SK-N-MC (cell line): Measurements from ENCODE around the gene CAPN15.

Experiments
- EZH2 ChIP-seq: fragments of 200-600 bp; sonication (generic); IDR thresholded peaks from one replicate; pipeline ENCODE4 v1.6.1; 2017; ENCODE audit warnings: antibody characterized with exemption
- POLR2AphosphoS5 ChIP-seq: IDR thresholded peaks from 2 replicates; pipeline ENCODE4 v1.6.1; 2012; ENCODE audit warnings: mild to moderate bottlenecking, low read depth, low read length, borderline replicate concordance

- TF ChIP-seq POLR2AphosphoS5 (no peak), EZH2 (no peak)
Measured at GRCh38 chr16:482468-483185, 44.9 kb upstream of the CAPN15 start.
